HG03066 (cell line): ENCODE measurements around the gene SLC38A9.

Source experiments
- ATAC-seq: cut with Tn5 transposase; IDR thresholded peaks from one replicate; pipeline ENCODE4 v1.9.1; 2021; ENCODE audit warnings: low read depth; ENCODE audit not compliant: unreplicated experiment

The SLC38A9 gene

DNA sequence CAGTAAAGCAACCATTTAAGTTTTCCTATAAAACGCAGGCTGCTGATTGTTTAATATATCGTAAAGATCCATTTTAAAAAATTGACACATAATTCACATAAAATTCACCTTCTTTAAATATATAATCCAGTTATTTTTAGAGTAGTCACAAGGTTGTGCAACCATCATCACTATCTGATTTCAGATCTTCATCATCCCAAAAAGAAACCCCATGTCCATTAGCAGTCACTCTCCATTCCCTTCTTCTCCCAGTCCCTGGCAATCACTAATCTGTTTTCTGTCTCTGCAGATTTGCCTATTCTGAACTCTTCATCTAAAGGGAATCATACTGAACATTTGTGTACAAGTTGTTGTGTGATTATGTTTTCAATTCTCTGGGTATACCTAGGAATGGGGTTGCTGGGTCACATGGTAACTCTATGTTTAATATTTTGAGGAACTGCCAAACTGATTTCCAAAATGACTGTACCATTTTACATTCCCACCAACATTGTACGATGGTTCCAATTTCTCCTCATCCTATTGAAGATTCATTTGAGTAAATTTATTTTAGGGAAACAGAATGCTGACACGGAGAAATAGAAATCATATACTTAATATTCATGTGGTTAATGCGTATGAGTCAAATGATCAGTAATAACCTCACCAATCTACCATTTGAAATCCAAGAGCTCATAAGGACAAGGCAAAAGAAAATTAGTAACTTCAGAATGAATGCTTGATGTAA is 119.6 kb downstream of the SLC38A9 start:
- no peak for ATAC-seq

DNA sequence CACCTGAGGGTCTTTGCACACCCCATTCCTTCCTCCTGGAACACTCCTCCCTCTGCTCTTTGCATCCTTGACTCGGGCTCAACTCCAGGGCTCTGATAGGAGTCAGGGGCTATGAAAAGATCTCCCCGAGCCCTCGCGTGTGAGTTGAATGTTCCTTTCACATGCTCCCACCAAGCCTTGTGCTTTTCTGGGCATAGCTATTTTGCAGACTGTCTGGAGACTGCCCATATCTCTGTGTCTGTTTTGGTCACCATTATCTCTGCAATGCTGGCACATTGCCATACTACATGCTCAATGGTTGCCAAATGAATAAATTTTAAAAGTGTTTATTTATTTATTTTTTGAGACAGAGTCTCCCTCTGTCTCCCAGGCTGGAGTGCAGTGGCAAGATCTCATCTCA is 120.4 kb downstream of the SLC38A9 start:
- ATAC-seq, result no peak

DNA sequence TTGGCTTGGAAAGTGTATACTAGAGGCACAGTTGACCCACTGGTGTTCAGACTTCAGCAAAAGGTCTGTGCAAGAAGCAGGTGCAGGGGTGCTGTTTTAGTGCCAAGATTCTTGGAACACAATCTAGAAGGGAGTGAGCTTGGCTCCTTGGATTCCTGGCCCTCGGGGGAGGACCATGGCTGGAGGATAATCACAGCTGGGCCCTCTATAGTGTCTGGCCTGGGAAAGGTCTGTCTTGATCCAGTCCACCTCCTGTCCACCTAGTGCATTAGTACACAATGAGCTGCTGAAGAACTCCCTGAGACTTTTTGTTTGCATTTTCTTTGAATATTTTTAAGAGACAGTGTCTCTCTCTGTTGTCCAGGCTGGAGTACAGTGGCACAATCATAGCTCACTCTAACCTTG is 126.9 kb downstream of the SLC38A9 start:
- ATAC-seq, result no peak

DNA sequence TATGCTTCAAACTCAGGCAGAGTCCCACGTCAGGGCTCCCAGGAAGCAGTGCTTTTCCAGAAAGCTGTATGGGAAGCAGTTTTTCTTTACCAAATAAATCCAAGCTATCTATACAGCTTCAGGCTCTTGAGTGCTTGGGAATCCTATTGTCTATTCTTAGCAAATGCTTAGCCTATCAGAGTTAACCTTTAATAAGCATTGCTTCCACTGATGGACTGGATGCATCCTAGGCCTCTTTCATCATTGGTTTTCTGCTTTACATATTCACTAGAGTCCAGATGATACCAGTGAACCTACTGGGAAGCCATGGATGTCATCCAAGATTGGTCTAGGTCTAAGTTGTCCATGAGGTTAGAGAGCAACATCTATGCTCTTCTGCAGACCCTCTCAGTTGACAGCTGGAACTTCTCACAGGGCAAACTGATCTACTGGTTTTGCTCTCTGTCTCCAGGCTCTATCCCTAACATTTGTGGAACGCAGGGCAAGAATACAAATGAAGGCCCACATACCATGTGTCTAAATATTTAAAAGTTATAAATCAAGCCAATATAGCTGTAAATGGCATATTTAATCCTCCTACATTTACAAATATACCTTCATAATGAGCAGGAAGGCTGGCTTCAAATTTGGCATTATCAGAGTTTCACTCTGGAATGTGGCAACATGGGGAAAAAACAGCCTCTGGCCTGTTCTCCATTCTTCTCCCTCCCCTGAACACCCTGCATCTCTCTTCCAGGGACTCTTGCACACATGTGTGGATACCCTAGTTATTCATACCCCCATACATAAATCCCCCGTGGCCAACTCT is 127.5 kb downstream of the SLC38A9 start:
- ATAC-seq, result no peak

DNA sequence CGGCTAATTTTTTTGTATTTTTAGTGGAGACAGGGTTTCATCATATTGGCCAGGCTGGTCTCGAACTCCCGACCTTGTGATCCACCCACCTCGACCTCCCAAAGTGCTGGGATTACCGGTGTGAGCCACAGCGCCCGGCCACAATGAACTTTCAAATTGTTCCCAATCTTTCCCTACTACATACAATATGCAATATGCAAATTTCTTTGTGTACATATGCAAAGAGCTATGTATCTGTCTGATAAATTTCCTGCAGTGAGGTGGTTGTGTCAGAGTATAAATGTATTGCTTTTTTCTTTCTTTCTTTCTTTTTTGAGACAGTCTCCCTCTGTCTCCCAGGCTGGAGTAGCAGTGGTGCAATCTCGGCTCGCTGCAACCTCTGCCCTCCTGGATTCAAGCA is 128.5 kb downstream of the SLC38A9 start:
- no peak for ATAC-seq

DNA sequence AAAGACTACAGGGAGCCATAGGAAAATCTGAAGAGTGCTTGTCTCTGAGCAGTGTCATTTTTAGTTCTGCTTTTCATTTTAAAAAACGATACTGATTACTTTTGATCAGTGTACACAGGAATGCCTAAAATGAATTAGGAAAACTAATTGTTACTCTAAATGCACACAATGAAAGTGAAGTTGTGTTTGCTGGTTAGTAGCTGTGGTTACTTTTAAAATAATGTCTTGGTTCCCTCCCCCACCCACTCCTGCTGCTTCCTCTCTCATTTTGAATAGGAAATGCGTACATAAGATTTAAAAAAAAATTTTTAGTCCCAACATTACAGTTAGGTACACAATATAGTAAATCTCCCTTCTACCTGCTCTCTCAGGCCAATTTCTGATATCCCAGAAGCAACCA is 129.9 kb downstream of the SLC38A9 start:
- no peak for ATAC-seq

DNA sequence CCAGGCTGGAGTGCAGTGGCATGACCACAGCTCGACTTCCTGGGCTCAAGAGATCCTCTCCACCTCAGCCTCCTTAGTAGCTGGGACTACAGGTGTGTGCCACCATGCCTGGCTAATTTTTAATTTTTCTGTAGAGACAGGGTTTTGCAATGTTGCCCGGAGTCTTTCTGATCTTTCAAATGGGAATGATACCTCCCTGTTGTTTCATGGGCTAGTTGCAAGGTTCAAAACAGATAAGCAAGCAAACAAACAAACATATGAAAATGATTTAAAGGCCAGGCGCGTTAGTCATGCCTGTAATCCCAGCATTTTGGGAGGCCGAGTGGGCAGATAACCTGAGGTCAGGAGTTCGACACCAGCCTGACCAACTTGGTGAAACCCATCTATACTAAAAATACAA is 132.1 kb downstream of the SLC38A9 start:
- ATAC-seq, result no peak

DNA sequence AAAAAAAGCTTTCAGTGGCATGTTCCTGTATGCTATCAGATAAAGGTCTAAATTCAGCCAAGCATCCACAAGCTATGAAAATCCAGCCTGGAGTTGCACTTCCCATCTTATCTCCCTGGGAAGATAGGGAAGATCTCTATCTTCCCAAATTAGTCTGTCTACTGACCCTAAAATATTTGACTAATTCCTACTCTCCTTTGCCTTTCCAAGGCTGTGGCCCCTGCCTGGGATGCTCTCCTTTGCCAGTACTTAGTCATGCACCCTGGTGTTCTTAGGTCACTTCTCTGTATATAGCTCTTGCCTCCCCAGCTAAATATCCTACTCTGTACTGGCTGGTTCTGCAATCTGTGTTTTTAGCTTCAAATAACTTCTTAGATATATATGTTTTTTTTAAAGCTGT is 133.4 kb downstream of the SLC38A9 start:
- ATAC-seq, result no peak

DNA sequence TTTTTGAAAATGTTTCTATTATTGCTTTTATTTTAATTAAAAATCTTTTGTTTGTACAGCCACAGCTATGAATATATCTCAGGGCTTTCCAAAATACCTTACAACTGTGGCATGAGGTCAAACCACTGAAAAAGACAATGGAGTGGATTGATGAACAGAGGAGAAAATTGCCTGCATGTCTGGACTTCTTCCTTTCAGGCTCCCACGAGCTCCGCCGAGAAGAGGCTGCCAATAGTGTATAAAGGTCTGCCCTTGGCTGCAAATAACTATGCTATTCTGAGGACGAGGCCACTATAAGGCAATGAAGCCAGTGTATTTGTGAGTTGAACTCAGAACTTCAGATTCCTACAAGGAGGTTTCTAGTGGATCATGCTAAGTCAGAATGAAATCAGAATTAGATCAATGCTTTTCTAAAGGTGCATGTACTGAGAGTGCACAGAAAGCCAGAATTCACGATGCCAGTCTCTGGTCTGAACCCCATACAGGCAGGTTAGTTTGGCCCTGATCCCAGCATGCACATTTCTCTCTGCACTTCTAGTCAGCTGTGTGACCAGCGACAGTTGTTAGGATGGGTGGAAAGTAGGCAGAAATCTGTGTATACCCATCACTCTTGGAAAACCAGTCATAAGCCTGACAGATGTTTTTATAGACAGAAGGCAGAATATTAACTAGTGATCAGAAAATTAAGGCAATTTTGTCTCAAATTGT is 134.6 kb downstream of the SLC38A9 start:
- ATAC-seq, result no peak

DNA sequence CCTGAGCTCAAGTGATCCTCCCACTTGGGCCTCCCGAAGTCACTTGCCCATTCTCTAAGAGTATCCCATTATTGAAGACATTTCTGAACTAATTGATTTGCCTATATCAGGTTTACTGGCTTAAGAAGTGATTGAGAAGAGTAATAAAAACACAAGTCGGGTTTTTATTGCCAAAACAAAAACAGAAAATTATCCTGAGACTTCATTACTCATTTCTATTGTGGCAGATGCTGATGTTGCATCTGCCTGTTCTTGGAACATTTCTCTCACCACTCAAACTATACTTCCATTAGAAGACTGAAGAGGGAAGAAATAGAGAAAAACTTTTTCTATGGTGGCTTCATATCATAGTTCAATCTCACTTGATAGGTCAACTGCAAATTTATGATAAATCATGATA is 135.5 kb downstream of the SLC38A9 start:
- ATAC-seq, result no peak
